Astrocyte of the cerebellum (primary cell): ENCODE measurements around the gene MPI.

Experiments used
- DNase-seq: peaks from one replicate; pipeline ENCODE4 v3.0.0-alpha.2; 2011; ENCODE audit warnings: low read depth
- H3K4me3 ChIP-seq: 2 replicates; pipeline ENCODE4 v1.5.1; 2011; ENCODE audit warnings: mild to moderate bottlenecking, low read depth, low read length, moderate library complexity
- in situ Hi-C: cut with HindIII; loops from 2 replicates; pipeline ENCODE4 v1.10.0; 2017; ENCODE audit warnings: low sequenced_read_pairs
- TF ChIP-seq, protein P1 (sequence below): IDR thresholded peaks from 2 replicates; pipeline ENCODE4 v1.5.1; 2012; ENCODE audit warnings: low read length, low read depth, moderate library complexity, mild to moderate bottlenecking; ENCODE audit errors: missing control alignments

MPI gene

GRCh38 chr15:74858369-74858740 lies 31.5 kb upstream of the MPI start:
- no peak for DNase-seq
- no peak overlapping the region for H3K4me3 ChIP-seq
- TF ChIP-seq, protein P1, sequence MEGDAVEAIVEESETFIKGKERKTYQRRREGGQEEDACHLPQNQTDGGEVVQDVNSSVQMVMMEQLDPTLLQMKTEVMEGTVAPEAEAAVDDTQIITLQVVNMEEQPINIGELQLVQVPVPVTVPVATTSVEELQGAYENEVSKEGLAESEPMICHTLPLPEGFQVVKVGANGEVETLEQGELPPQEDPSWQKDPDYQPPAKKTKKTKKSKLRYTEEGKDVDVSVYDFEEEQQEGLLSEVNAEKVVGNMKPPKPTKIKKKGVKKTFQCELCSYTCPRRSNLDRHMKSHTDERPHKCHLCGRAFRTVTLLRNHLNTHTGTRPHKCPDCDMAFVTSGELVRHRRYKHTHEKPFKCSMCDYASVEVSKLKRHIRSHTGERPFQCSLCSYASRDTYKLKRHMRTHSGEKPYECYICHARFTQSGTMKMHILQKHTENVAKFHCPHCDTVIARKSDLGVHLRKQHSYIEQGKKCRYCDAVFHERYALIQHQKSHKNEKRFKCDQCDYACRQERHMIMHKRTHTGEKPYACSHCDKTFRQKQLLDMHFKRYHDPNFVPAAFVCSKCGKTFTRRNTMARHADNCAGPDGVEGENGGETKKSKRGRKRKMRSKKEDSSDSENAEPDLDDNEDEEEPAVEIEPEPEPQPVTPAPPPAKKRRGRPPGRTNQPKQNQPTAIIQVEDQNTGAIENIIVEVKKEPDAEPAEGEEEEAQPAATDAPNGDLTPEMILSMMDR, result no peak
- in situ Hi-C loops, result no loop called here

DNA sequence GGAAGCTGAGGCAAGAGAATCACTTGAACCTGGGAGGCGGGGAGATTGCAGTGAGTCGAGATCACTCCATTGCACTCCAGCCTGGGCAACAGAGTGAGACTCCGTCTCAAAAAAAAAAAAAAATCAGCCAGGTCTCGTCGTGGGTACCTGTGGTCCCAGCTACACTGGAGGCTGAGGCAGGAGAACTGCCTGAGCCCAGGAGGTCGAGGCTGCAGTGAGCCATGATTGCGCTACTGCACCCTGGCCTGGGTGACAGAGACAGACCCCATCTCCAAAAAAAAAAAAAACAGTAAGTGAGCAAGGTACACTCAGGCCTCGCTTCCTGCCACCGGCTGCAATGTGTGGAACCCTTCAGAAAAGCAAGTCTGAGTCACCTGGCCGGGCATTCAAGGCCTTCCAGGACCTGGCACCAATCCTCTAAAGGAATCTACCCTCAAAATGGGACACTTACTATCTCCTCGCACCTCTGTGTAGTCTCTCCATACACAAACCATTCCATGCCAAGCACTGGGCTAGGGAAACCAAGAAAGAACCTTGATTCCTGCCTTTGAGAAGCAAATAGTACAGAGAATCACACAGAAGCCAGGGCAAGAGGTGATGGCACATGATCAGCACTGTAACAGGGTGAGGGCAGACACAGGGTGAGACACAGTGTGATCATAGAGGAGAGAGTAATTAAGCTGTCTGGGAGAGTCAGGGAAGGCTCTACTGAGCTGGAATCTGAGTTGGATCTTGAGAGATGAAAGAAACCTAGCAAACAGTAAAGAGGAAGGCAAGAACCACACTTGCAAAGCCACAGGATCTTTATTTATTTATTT lies 26.4 kb upstream of the MPI start:
- TF ChIP-seq, protein P1, result no peak
- no peak overlapping the region for H3K4me3 ChIP-seq
- in situ Hi-C loops, result no loop called here
- no peak for DNase-seq

DNA sequence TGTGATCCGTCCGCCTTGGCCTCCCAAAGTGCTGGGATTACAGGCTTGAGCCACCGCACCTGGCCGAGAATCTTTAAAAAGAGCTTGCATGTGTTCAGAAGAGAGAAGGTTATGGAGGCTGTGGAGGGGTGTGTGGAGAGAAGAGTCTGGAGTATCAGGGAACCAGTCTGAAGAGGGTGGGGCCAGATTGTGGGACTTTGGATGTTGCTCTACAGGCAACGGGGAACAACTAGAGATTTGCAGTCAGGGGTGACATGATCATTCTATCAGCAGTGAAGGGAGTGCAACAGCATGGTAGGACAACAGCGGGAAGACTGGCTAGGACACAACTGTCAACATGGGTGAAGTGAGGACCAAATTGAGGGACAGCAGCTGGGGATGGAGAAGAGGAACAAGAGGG lies 25.5 kb upstream of the MPI start:
- no peak for DNase-seq
- TF ChIP-seq, protein P1, result no peak
- H3K4me3 ChIP-seq, result no peak overlapping the region
- in situ Hi-C loops, result no loop called here

DNA sequence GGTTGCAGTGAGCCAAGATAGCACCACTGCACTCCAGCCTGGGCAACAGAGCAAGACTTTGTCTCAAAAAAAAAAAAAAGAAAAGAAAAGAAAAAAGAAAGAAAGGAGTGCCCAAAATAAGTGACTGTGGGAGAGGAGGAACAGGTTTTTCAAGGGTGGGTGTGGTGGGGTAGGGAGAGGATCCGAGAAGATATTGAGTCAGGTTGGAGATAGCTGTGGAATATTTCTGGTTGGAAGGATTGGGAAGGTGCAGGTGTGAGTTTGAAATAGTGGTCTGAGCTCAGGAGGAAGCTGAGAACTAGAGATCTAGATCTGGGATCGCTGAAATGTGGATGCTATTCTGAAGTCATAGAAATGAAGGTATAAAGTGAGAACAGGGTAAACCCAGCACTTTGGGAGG lies 24.5 kb upstream of the MPI start:
- TF ChIP-seq, protein P1, result no peak
- H3K4me3 ChIP-seq, result no peak overlapping the region
- no peak for DNase-seq
- in situ Hi-C loops, result no loop called here

DNA sequence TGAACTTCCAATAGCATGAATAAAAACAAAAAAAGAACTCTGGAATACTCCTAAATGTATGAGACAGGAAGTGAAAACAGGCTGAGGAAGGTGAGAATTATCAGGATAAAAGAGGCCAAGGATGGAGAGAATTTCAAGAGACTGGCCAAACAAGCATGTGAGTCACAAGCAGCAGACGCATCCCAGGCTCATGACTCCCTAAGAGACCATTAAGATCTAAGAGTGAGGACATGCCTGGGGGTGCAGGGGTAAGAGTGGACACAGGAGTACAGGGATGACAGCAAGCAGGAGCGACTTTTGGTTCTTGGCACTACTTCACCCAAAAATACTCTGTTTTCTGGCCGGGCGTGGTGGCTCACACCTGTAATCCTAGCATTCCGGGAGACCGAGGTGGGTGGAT lies 23.8 kb upstream of the MPI start:
- no peak for DNase-seq
- H3K4me3 ChIP-seq, result no peak overlapping the region
- TF ChIP-seq, protein P1, result no peak
- in situ Hi-C loops, result no loop called here

DNA sequence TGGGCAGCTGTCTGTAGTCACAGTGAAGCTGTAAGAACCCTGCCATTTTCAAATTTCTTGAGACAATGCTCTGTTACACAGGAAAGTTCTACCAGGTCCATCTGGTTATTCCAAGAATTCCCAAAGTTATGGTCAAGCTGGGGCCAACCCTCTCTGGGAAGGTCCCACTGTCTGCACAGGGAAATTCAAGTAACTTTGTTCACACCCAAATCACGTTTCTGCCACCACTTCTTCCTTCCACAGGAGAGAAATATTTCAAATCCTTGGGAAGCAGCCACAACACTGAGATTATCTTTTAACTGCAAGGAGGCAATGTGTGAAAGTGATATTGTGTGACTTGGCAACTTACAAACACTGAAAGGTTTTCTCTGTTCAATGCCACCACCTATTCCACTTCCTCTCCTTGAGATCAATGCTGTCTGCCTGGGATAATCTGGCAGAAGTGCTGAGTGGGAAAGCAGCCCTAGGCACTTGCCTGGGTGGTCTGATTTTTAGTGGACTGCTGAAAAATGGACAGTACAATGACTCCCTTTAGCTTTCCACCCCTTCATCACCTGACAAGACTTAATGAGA lies 22.3 kb upstream of the MPI start:
- in situ Hi-C loops, result no loop called here
- H3K4me3 ChIP-seq, result no peak overlapping the region
- TF ChIP-seq, protein P1, result no peak
- DNase-seq, result no peak
